RCC 7860 (cell line): ENCODE data around the gene AGAP3.

ENCODE experiments used
- DNase-seq: peaks from one replicate; pipeline ENCODE4 v3.0.0-alpha.2; 2015; ENCODE audit warnings: low spot score
- FAIRE-seq: peaks from 2 replicates; lab custom pipeline; 2012; peaks lifted over from hg19 to GRCh38; lab: Jason Lieb, UNC

AGAP3 gene

DNA sequence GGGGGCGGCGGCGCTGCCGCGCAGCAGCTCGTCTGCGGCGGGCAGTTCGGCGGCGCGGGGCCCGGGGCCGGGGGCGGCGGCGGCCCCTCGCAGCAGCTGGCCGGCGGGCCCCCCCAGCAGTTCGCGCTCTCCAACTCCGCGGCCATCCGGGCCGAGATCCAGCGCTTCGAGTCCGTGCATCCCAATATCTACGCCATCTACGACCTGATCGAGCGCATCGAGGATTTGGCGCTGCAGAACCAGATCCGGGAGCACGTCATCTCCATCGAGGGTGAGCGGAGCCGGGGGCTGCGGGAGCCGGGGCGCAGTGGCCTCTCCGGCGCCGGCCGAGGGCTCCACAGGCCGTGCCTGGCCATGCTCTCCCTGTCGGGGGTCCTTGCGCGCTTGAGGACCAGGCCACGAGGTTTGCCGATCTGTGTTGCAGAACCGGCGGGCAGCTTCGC is 548 bp downstream of the AGAP3 start:
- FAIRE-seq, result no peak
- DNase-seq, result peak; percentile 30

DNA sequence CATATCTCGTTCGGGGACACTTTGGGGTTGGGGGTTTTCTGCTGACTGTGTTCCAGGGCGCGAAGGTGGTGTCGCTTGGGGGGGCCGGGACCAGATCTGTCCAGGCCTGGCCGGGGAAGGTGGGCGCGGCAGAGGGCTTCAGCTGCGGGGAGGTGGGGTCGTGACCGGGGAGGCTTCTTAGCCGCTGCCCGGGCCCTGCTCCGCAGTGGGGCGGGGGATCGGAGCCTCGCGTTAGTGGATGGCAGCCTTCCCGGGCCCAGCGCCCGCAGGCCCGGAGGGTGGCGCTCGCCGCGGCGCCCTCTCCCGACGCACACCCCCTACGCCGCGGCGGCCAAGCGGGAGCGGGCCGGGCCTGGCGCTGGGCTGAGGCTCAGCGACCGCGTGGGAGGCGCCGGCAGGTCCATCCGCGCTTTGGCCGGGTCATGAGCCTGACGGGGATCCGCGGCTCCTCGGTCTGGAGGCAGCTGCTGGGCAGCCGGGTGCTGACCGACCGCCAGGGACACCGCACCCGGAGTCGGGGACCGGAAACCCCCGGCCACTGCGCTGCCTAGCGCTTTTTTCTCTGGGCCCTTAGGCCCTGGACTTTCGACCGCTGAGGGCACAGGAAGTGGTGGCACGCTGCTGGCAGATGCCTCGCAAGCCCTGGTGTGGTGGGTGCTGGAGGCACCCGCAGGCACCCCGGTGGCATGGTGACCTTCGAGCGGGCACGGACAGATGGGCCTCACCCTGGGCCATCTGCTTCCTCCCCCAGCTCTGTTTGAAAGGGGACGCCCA is 1.2 kb downstream of the AGAP3 start:
- DNase-seq (peak; percentile 64), FAIRE-seq (no peak)

DNA sequence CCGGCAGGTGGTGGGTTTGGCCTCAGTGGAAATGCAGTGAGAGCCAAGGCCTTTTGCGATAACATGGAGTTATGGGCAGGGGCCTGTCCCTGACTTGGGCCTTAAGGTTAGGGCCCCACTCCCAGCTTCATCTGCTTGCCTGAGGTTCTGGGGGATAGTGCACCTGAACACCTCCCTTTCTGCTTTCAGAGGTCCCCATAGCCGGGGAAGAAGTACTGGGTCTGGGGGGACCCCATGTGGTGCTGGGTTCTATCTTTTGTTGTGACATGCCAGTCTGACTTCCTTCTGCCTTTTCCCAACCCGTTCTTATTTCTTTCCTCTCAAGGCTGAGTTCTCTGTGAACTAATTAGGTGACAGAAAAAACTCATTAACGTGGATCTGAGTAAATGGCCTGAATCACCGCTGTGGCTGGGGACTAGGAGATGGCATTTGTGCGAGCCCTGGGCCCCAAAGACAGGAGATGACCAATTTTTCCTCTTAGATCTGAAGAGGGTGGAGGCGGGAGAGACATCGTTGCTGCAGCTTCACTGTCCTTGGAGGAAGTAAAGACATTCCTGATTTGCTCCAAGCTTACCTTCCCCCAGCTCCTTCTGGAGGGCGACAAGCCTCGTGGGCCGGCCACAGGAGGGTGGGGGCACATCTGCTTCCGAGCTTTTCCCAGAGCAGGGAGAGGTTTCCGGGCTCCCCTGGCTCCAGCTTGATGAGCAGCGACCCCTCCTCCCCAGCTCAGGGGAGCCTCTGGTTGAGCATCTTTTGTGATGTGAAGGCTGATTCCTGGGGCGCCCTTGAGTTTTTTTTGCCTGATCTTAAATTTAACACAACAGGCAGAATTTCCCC is 2.0 kb downstream of the AGAP3 start:
- FAIRE-seq, result no peak
- DNase-seq, result peak; percentile 65

DNA sequence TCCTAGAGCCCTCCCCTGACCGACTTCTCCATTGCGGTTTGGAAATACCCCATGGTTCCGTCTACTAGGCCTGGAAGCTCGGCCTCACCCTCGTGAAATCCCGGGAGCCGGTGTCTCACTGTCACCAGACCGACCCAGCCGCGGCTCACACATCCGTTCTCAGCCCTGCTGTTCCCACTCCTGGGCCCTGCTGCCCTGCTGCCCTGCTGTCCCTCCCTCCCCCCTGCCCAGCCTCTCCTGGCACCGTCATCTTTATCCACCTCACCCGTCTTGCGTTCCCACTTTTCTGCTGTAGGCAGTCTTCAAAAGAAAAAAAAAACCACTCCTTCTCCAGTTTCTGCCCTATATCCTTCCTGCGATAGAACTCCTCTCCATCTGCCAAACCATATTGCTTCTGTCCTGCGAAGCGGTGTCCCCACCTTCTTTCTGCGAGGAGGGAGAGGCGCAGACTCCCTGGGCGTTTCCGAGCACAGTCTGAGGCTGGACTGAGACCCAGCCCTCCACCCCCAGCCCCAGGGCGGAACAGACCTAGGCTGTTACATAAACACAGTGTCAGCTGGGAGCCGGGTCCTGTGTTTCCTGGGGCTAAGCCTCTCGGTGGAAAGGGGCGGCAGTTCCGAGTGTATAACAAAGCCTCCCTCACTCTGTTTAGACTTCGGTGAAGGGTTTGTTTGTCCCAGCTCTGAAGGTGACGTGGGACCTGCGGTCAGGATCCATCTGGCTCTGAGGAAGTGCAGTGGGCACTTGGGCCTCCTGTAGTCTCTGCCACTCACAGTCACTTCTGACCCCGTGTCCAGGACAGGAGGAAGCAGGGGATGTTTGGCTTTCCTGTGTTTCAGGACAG is 2.8 kb downstream of the AGAP3 start:
- DNase-seq, result peak; percentile 73
- no peak for FAIRE-seq

DNA sequence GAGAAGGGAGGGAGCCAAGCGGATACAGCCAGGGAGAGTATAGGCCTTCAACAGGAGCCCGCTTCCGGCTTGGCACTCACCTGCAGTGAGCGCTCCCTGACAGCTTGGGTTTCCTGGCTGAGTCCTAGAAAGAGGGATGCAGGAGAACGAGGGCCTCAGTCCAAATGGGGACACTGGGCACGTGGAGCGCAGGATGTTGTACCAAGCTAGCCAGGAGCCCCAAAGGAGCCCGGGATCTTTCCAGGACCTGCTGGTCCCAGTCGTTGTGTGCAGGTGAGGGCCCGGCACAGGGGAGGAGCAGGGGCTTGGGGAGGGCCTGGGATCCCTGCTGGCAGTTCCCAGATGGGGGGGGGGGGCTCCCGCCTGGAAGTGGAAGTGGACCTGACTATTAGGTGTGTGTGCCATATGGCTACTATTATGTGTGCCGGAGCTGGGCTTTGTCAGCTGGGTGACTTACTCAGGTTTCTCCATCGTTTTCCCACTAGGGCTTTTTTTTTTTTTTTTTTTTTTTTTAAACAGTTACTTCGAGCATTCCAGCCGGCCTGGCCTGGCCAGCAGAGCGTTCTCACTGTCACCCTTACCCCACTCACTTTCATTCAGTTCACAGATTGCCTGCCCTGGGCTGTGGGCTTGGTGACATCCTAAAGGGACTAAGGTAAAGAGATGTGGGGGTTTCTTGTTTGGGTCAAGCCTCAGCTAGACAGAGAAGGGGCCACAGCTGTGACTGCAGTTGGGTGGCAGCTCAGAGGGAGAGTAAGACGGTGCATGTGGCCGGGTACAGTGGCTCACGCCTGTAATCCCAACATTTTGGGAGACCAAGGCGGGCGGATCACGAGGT is 3.8 kb downstream of the AGAP3 start:
- no peak for FAIRE-seq
- DNase-seq, result no peak

DNA sequence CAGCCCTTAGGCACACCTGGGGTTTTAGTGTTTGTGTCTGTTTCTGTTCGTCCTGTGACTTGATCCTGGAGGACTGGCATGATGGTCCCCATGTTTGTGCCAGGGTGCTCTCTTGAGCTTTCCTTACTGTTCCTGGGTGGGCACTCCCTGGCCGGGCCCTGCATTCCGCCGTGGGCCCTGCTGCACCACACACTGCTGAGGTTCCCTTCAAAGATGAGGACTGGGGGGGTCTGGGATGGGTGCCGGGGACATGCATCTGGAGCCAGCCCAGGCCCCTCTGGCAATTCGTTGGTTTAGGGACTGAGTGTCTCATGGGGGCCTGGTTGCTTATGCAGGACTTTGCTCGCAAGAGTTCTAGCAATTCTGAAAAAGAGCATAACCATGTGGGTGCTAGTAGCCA is 4.7 kb downstream of the AGAP3 start:
- no peak for DNase-seq
- no peak for FAIRE-seq

DNA sequence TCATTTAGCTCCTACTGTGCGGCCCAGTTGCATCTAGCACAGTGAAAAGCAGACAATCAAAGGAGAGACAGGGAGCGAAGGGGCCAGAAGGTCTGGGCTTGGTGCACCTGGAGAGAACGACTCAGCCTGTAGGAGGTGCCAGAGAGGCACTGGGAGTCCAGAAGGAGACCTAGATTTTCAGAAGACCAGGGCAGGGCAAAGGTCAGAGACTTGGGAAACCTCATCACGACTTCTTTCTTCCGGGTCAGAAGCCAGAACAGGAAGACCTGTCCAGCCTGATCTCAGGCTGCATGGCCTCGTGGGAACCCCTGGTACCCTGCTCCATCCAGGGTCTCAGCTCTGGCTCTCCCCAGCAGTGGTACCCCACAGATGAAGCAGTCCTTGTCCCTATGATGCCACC is 5.2 kb downstream of the AGAP3 start:
- no peak for DNase-seq
- no peak for FAIRE-seq

DNA sequence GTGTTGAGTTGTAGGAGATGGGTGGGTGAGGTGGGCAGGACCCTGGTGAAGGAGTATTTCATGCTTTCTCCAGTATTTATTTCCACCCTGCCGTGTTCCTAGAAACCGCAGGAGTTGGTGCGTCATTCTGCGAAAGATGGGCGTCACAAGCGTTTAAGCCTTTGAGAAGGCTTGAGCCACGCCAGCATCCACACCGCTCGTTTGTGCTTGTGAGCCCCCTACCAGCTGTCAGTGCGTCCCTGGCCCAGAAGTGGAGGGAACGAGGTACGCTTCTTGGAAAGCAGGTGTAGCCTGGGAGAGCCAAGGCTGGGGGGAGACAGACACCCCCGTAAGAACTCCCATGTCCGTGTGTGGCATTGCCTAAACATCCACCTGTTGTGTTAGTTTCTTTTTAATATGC is 5.7 kb downstream of the AGAP3 start:
- no peak for FAIRE-seq

DNA sequence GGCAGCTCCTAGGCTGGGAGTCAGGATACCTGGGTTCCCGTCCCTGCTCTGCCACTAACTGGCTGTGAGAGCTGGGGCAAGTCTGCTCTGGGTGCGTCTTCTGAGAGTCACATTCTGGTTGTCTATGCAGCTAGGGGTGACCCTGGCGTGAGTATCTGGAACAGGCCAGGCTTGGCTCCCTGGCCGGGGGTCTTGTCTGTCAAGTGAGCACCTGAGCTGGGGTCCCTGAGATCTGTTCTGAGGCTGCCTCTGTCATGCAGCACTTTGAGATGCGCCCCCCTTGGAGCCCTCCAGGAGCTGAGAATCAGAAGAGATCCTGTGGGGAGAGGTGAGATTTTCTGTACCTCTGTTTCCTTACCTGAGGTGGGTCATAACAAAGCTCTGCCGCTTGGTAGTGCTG is 7.5 kb downstream of the AGAP3 start:
- FAIRE-seq (no peak), DNase-seq (no peak)

More for the DNA sequence above, 5.7 kb downstream of the AGAP3 start:
- no peak for DNase-seq

DNA sequence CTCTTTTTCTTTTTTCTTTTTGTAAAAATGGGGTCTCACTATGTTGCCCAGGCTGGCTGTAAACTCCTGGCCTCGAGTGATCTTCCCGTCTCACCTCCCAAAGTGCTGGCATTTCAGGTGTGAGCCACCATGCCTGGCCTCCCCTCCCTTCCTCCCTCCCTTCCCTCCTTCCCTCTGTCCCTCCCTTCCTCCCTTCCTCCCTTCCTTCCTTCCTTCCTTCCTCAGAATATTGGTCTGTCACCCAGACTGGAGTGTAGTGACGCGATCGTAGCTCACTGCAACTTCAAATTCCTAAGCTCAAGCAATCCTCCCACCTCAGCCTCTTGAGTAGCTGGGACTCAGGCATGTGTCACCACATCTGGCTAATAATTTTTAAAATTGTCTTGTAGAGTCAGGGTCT is 8.4 kb downstream of the AGAP3 start:
- DNase-seq (peak; percentile 79), FAIRE-seq (peak; percentile 77)

DNA sequence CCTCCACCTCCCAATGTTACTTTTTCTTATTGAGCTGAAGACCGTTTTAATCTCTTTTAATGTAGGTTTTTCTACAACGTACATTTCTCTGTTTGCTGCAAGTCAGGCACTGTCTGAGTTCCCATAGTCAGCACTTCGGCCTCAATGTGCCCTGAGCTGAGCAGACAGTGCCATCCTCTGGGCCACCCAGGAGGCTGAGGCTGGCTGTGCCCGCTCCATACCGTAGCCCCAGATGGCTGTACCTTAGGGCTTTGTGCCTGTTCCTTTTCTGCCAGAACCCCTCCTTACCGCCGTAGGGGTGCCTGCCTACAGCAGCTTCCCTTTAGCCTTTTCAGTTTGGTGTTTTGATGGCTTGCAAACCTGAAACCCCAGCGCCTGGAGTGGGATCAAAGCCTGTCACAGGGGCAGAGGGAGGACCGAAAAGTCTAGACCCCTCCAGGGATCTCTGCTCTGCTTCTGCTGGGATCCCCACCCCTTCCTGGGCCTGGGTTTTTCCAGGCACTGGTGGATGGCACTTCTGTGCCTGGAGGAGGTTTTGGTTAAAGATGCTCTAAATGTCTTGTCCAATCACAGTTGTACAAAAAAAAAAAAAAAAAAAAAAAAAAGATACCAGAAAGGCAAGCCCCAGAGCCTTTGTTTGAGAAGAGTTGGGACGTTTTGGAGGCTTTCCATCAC is 9.0 kb downstream of the AGAP3 start:
- FAIRE-seq (no peak), DNase-seq (no peak)

DNA sequence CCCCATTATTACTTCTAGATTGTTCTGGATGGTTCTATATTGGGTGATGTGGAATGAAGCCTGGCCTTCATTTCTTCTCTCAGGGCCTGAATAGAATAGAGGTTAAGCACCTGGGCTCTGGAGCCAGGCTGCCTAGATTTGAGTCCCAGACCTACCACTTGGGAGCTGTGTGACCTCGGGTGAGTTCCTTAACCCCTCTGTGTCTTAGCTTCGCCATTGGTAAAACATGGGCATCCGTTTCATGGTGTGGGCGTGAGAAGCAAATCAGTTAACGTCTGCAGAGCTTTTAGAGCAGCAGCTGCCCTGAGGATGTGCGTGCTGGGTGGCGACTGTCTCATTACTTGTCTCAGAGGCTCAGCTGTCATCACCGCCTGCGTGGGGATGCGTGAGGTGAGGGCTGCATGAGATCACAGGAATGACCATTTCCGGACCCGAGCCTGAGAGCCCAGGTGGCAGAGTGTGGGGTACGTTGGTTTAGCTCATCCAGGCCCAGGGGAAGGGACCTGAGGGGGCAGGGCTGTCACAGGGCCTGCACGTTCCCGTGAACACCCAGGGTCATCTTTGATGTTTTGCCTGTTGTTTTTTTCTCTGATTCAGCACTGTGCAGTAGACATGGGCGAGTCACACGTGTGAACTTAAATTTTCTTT is 9.7 kb downstream of the AGAP3 start:
- DNase-seq (peak; percentile 33), FAIRE-seq (no peak)

DNA sequence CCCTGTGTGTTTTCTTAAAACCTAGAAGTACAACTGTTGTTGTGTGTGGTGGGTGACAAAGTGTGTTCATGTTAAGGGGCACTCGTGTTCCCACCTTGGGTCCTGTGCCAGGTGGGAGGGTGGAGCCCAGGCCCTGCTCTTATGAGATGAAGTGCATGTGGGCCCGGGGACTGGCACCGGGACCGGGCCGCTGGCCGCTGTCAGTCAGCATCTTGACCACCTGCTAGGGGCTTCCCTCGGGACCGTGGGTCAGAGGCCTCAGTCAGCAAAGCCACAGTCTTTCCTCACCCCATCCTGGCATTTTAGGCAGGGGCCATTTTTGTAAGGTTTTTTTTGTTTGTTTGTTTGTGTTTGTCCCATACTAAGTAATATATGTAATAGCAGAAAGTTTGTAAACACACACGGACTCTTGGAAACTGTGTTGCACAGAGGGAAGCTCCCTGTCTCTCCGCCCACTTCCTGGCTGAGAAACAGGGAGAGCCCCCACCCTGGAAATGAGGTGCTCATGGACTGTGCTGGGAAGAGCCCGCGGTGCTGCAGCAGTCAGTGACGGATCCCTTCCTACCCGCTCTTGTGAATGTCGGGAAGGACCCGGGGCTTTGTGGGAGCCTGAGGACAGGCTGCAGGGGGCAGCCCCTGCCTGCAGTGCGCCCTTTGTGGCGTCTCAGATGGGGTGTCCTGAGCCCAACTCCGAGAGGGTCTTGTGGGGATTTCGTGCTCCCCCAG is 13.4 kb downstream of the AGAP3 start:
- DNase-seq, result no peak
- no peak for FAIRE-seq

DNA sequence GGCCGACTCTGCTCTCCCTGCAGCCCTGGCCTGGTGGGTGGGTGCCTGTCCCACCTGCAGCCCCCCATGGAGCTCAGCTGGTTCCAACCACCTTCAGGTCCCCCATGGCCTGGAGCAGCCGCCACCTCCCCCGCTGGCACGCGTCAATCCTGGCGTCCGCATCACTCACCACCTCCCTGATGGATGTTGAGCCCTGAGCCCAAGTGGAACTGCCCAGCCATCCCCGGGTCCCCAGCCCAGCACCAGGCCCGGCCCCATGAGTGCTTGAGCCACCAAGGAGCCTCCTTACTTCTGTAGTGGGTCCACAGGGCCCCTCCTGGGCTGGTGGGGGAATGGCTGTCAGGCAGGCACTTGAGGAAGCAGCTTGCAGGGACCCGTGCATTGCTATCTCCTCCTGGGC is 14.6 kb downstream of the AGAP3 start:
- FAIRE-seq (no peak), DNase-seq (no peak)

DNA sequence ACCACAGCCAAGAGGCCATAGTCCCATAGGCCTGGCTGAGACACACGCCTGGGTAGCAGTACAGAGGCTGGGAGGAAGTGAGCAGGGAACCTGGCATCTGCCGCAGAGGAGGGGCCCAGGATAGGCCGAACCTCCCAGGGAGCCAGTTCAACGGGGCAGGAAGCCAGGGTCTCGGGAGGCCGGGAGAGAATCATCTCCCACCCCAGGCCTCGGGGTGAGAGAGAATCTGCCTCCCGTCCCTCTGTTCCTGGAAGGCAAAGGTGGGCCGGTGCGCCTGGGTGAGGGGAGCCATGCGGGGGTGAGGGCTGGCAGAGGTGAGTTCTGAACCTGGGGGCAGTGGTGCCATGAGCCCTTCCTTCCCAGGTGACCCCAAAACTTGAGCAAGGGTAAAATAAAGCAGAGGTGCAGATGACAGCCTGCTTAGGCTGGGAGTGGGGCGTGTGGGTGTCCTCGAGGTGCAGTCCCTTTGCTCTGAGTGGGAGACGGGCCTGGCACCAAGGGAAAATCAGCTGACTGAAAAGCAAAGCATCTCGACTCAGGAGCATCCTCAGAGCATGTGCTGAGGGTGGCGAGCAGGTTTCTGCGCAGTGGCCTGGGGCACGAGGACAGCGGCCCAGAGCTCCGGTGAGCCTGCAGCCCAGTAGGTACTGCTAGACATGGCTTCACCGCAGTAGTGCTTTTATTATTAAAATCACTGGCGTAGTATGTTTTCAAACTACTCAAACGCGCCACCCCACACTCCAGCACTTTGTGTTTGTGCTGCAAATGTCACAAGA is 15.5 kb downstream of the AGAP3 start:
- DNase-seq (no peak), FAIRE-seq (no peak)

DNA sequence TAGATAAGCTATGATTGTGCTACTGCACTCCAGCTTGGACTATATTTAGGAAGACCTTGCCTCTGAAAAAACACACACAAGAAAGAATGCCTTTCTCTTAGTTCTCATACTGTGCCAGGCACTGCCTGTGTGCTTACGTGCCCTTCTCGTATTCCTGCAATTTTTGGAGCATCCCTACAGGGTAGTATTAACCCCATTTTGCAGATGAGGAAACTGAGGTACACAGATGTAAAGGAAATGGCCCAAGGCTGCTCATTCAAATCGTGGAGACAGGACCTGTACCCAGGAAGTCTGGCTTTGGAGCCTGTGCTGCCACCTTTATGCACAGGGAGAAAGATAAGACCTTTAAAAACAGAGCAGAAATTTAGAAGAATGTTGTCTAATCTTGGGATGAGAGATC is 16.7 kb downstream of the AGAP3 start:
- no peak for DNase-seq
- FAIRE-seq, result no peak

DNA sequence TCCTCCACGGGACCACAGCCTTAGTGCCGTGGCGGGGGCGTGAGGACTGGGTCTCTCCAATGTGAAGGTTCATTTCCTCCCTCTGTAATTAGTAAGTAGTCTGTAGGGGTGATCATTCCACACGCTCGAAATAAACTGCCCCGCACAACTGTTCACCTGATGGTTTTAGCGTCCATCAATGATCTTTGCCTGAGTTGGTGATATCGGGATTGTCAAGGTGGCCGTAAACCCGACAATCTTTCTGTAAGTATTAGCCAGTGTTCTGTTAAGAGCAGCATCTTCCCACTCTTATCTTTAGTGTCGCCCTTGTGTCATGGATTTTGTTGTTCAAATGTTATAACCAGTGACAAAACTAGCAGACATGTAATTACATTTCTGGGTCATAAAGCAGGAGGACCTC is 17.7 kb downstream of the AGAP3 start:
- FAIRE-seq, result no peak

More for the DNA sequence above, 17.7 kb downstream of the AGAP3 start:
- no peak for DNase-seq
